ENCODE data around the gene SLC51A.
"Not testable (repeated sequence)": the region's sequence is repeated elsewhere in the genome, so short reads cannot be mapped to it uniquely, and the experiment has no call there.

SLC51A gene

GRCh38 chr3:196237203-196237602, 20.9 kb downstream of the SLC51A start:
- no peak for DNase-seq (ENCODE audit: low read depth in 2 of 3, low spot score in 2 of 3)

- DNase-seq (ENCODE audit: low read depth in 2 of 3, low spot score in 2 of 3) = no peak
These were observed 22.6 kb downstream of the SLC51A start for GRCh38 chr3:196238612-196239560.

- DNase-seq (ENCODE audit: low read depth in 2 of 3, low spot score in 2 of 3) = no peak
These were observed 24.1 kb downstream of the SLC51A start for GRCh38 chr3:196240424-196240823.

- no peak for DNase-seq (ENCODE audit: low read depth in 2 of 3, low spot score in 2 of 3)
These were observed 25.4 kb downstream of the SLC51A start for GRCh38 chr3:196241704-196242103.

GRCh38 chr3:196244166-196244565, 27.8 kb downstream of the SLC51A start:
- DNase-seq (ENCODE audit: low read depth in 2 of 3, low spot score in 2 of 3) = not testable (repeated sequence)

GRCh38 chr3:196246612-196247308, 30.4 kb downstream of the SLC51A start:
- DNase-seq (ENCODE audit: low read depth in 2 of 3, low spot score in 2 of 3) = no peak

- no peak for DNase-seq (ENCODE audit: low read depth in 2 of 3, low spot score in 2 of 3)
These were observed 35.6 kb downstream of the SLC51A start for GRCh38 chr3:196251918-196252317.

GRCh38 chr3:196254376-196255283, 38.3 kb downstream of the SLC51A start:
- no peak for DNase-seq (ENCODE audit: low read depth in 2 of 3, low spot score in 2 of 3)

GRCh38 chr3:196255776-196256175, 39.4 kb downstream of the SLC51A start:
- no peak for DNase-seq (ENCODE audit: low read depth in 2 of 3, low spot score in 2 of 3)

GRCh38 chr3:196260784-196261183, 44.5 kb downstream of the SLC51A start:
- no peak for DNase-seq (ENCODE audit: low read depth in 2 of 3, low spot score in 2 of 3)

GRCh38 chr3:196263819-196264218, 47.5 kb downstream of the SLC51A start:
- DNase-seq (ENCODE audit: low read depth in 2 of 3, low spot score in 2 of 3) = no peak

- no peak for DNase-seq (ENCODE audit: low read depth in 2 of 3, low spot score in 2 of 3)
These were observed 52.2 kb downstream of the SLC51A start for GRCh38 chr3:196268284-196269163.

- DNase-seq (ENCODE audit: low read depth in 2 of 3, low spot score in 2 of 3) = no peak
These were observed 54.2 kb downstream of the SLC51A start for GRCh38 chr3:196270499-196270898.

- DNase-seq (ENCODE audit: low read depth in 2 of 3, low spot score in 2 of 3) = no peak
These were observed 56.5 kb downstream of the SLC51A start for GRCh38 chr3:196272826-196273225.

GRCh38 chr3:196273655-196274054, 57.3 kb downstream of the SLC51A start:
- no peak for DNase-seq (ENCODE audit: low read depth in 2 of 3, low spot score in 2 of 3)

- peak in 1 of 3 experiments; percentile 20 for DNase-seq (ENCODE audit: low read depth in 2 of 3, low spot score in 2 of 3)
These were observed 58.3 kb downstream of the SLC51A start for GRCh38 chr3:196274585-196274984.

- DNase-seq (ENCODE audit: low read depth in 2 of 3, low spot score in 2 of 3) = no peak
These were observed 58.8 kb downstream of the SLC51A start for GRCh38 chr3:196275126-196275525.

- DNase-seq (ENCODE audit: low read depth in 2 of 3, low spot score in 2 of 3) = no peak
These were observed 64.5 kb downstream of the SLC51A start for GRCh38 chr3:196280689-196281440.

GRCh38 chr3:196281962-196282361, 65.6 kb downstream of the SLC51A start:
- no peak for DNase-seq (ENCODE audit: low read depth in 2 of 3, low spot score in 2 of 3)

All from activated CD8-positive, alpha-beta memory T cell treated with anti-CD3 and anti-CD28 coated beads for 48 hours (primary cell).